OCI-LY1 (cell line): ENCODE results near the gene SAMD8.

Source experiments
- H2AFZ ChIP-seq: fragments of 200-600 bp; sonication (generic), shearing (Covaris generic); 2 replicates; pipeline ENCODE4 v1.6.0; 2014; ENCODE audit warnings: antibody characterized with exemption, mild to moderate bottlenecking, low read length
- H3F3A ChIP-seq: fragments of 200-600 bp; sonication (generic), shearing (Covaris generic); 2 replicates; pipeline ENCODE4 v1.6.0; 2014; ENCODE audit warnings: mild to moderate bottlenecking, antibody characterized with exemption, low read length, moderate library complexity; ENCODE audit not compliant: insufficient read depth
- H3K27ac ChIP-seq: fragments of 200-600 bp; sonication (generic); 2 replicates; pipeline ENCODE4 v1.5.1; 2014; ENCODE audit warnings: low read length, mixed run types, mild to moderate bottlenecking, low read depth; ENCODE audit not compliant: poor library complexity, severe bottlenecking
- H3K27me3 ChIP-seq: fragments of 200-600 bp; sonication (generic); 2 replicates; pipeline ENCODE4 v1.6.0; 2014; ENCODE audit warnings: antibody characterized with exemption, mild to moderate bottlenecking, low read length, moderate library complexity; ENCODE audit not compliant: insufficient read depth
- H3K36me3 ChIP-seq: fragments of 200-600 bp; sonication (generic); 2 replicates; pipeline ENCODE4 v1.6.1; 2014; ENCODE audit warnings: mild to moderate bottlenecking, antibody characterized with exemption, low read length, moderate library complexity, mixed read lengths; ENCODE audit not compliant: insufficient read depth
- H3K4me1 ChIP-seq: fragments of 200-600 bp; sonication (generic); 2 replicates; pipeline ENCODE4 v1.5.1; 2014; ENCODE audit warnings: mild to moderate bottlenecking, low read length, moderate library complexity; ENCODE audit not compliant: insufficient read depth, severe bottlenecking
- H3K4me2 ChIP-seq: fragments of 200-600 bp; sonication (generic), shearing (Covaris generic); 2 replicates; pipeline ENCODE4 v1.6.1; 2014; ENCODE audit warnings: low read length
- H3K4me3 ChIP-seq: fragments of 200-600 bp; sonication (generic); 2 replicates; pipeline ENCODE4 v1.5.1; 2014; ENCODE audit warnings: low read length, low read depth, mild to moderate bottlenecking, mixed read lengths; ENCODE audit not compliant: poor library complexity, severe bottlenecking
- H3K79me2 ChIP-seq: fragments of 200-600 bp; shearing (Covaris generic); 2 replicates; pipeline ENCODE4 v1.6.1; 2016; ENCODE audit warnings: mixed run types, low read length, mixed read lengths; ENCODE audit not compliant: insufficient read depth
- H3K9ac ChIP-seq: fragments of 200-600 bp; sonication (generic), shearing (Covaris generic); 2 replicates; pipeline ENCODE4 v1.6.1; 2014; ENCODE audit warnings: mild to moderate bottlenecking, low read length, mixed read lengths
- H3K9me2 ChIP-seq: fragments of 200-600 bp; sonication (generic), shearing (Covaris generic); 2 replicates; pipeline ENCODE4 v1.6.1; 2014; ENCODE audit warnings: low read depth, mild to moderate bottlenecking, low read length, mixed read lengths
- H3K9me3 ChIP-seq: fragments of 200-600 bp; shearing (Covaris generic); 2 replicates; pipeline ENCODE4 v1.6.1; 2014; ENCODE audit warnings: low read length, mixed read lengths
- H4K20me1 ChIP-seq: fragments of 200-600 bp; sonication (generic), shearing (Covaris generic); 2 replicates; pipeline ENCODE4 v1.6.0; 2016; ENCODE audit warnings: mild to moderate bottlenecking, low read length; ENCODE audit not compliant: insufficient read depth
- CTCF ChIP-seq: fragments of 200-600 bp; sonication (generic), shearing (Covaris generic); IDR thresholded peaks from 2 replicates; pipeline ENCODE4 v1.5.1; 2017; ENCODE audit warnings: mild to moderate bottlenecking, antibody characterized with exemption, low read length, moderate library complexity, mixed read lengths
- EZH2 ChIP-seq: fragments of 200-600 bp; sonication (generic), shearing (Covaris generic); IDR thresholded peaks from 2 replicates; pipeline ENCODE4 v1.8.0; 2017; ENCODE audit warnings: borderline replicate concordance, mixed run types, mild to moderate bottlenecking, antibody characterized with exemption, low read length, moderate library complexity, mixed read lengths

SAMD8 gene

GRCh38 chr10:75168275-75168674 lies 56.8 kb downstream of the SAMD8 start:
- Histone ChIP-seq H3K4me2 (no peak overlapping the region), H2AFZ (no peak overlapping the region), H3K9me3 (no peaks in the 10 kb centered on the region), H3F3A (peaks cover 6% of the 10 kb centered on the region; the same call in 1 of the 2 replicates), H3K9ac (no peak overlapping the region), H3K4me3 (no peak overlapping the region), H4K20me1 (no peaks in the 10 kb centered on the region), H3K4me1 (peaks cover 12% of the 10 kb centered on the region), H3K36me3 (peaks cover 38% of the 10 kb centered on the region; the same call in 1 of the 2 replicates), H3K79me2 (no peaks in the 10 kb centered on the region), H3K27me3 (no peaks in the 10 kb centered on the region), H3K9me2 (no peaks in the 10 kb centered on the region), H3K27ac (no peak overlapping the region)
- TF ChIP-seq EZH2, result no peak
- TF ChIP-seq CTCF, result no peak

DNA sequence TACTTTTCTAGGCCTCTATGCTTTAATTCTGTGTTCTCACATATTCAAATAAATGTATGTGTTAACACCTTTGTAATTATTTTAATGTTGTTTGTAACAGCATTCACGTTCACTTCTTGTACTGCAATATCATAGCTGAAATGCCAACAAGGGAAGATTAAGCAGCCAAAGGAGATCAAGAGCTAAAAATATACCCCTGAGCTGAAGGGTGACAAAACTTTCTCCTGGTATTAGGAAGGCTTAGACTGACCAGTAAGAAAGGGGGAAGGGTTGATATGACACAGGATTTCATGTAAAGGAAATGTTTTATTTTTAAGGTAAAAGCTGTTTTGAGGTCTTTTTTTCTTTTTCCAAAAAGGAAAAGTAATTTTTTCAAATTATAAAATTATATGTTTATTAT lies 58.8 kb downstream of the SAMD8 start:
- Histone ChIP-seq H3K79me2 (no peaks in the 10 kb centered on the region), H3K36me3 (peaks cover 34% of the 10 kb centered on the region; the same call in 1 of the 2 replicates), H3K9me3 (no peaks in the 10 kb centered on the region), H3K9ac (no peak overlapping the region), H3K4me2 (no peak overlapping the region), H4K20me1 (no peaks in the 10 kb centered on the region), H3K27ac (no peak overlapping the region), H3K27me3 (no peaks in the 10 kb centered on the region), H3K9me2 (no peaks in the 10 kb centered on the region), H2AFZ (no peak overlapping the region), H3K4me3 (no peak overlapping the region), H3K4me1 (peaks cover 12% of the 10 kb centered on the region), H3F3A (no peaks in the 10 kb centered on the region)
- TF ChIP-seq EZH2 (no peak), CTCF (no peak)

DNA sequence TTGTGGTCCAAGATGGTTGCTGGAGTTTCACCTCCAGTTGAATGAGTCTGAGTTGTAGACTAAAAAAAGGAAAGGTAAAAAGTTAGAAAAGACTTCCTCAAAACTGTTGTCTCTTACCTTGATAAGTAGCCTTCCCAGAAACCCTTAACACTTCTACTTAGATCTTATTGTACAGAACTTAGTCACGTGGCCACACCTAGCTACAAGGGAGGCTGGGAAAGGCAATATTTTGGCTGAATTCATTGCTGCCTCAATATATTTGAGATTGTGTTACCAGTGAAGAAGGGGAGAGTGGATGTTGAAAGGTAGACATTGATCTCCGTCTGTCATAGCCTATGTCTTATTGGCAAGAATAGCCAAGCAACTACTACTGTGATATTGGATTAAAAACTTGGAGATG lies 63.6 kb downstream of the SAMD8 start:
- H3K4me3 ChIP-seq, result no peak overlapping the region
- H3K9me2 ChIP-seq, result no peaks in the 10 kb centered on the region
- no peaks in the 10 kb centered on the region for H3K4me1 ChIP-seq
- H3K27me3 ChIP-seq, result no peaks in the 10 kb centered on the region
- no peak overlapping the region for H2AFZ ChIP-seq
- peaks cover 39% of the 10 kb centered on the region; the same call in 1 of the 2 replicates for H3K36me3 ChIP-seq
- no peaks in the 10 kb centered on the region for H4K20me1 ChIP-seq
- no peak overlapping the region for H3K4me2 ChIP-seq
- no peak overlapping the region for H3K9ac ChIP-seq
- TF ChIP-seq CTCF (no peak), EZH2 (no peak)
- H3K27ac ChIP-seq, result no peak overlapping the region
- no peaks in the 10 kb centered on the region for H3K79me2 ChIP-seq
- no peaks in the 10 kb centered on the region for H3F3A ChIP-seq
- no peaks in the 10 kb centered on the region for H3K9me3 ChIP-seq
